HG03196 (cell line): ENCODE measurements around the gene ACYP2.

Experiments used
- ATAC-seq: cut with Tn5 transposase; IDR thresholded peaks from one replicate; pipeline ENCODE4 v1.9.1; 2021; ENCODE audit not compliant: unreplicated experiment

ACYP2 gene

DNA sequence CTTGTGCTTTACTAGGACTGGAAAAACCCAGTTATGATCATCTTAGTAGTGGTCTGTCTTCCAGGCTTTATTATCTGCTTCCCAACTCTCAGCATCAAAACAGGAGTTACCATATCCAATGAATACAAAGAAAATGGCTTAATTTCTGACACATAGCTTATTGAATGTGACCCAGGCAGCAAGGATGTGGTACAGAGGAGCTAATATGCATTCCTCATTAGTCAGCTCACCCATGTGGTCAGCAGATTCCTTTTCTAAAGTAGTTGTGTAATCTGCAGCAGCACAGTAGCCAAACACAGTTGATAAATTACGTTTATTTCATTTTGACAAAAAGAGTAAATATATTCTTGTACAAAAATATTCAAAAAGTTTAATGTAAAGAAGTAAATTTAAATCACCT lies 97.0 kb downstream of the ACYP2 start:
- ATAC-seq, result no peak

DNA sequence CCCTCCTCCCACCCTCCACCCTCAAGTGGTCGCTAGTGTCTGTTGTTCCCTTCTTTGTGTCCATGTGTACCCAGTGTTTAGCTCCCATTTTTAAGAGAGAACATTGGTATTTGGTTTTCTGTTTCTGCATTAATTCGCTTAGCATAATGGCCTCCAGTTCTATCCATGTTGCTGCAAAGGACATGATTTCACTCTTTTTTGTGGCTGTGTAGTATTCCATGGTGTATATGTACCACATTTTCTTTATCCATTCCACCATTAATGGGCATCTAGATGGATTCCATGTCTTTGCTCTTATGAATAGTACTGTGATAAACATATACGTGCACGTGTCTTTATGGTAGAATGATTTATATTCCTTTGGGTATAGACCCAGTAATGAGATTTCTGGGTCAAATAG lies 97.7 kb downstream of the ACYP2 start:
- no peak for ATAC-seq

DNA sequence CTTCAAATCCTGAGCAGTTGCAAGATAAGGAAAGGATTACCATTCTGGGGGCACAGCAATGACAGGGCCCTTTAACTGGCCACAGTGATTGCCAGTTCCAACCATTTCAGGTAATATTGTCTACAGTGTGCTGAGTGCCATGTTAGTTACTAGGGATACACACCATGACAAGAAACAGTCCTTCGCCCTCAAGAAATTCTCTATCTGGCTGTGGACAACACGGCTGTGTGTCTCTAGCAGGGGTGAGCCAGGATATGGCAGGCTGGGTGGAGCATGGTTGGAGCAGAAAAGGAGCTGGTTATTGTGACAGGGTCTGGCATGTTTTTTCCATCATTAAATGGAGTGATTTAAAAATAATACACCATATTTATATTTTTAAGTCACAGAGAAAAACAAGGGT lies 109.6 kb downstream of the ACYP2 start:
- ATAC-seq, result no peak

DNA sequence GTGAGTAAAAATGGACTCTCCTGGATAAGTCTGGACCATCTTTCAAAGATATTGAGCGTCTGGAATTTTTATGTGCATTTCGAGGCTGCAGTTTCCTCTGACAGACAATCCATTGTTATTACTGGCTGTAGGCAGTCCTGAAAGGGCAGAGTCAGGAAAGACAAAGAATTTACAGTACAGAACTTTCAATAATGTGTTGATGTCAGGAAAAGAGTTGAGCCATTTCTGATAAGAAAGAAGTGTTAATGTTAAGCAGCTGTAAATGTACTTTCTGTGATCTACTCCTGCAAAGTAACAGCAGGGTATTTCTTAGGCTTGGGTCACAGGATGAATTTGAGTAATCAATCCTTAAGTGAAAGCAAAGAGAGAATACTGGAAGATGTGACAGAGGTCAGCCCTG lies 110.8 kb downstream of the ACYP2 start:
- ATAC-seq, result no peak

DNA sequence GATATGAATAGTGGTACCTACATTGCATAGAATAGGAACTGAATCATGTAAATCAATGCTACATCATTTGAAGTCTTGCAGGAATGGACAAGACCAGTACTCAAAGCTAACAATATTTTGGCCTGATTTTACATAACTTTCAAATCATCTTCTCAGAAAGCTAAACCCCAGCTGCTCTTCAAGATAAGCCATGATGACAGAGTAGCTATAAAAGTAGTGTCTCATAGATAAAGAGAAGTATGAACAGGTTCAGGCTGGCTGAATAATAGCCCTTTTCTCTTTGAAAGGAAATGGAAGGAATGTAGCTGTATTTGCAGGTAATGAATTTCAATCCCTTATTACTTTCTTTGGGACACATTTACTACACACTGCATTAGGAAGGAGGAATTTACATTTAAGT lies 112.4 kb downstream of the ACYP2 start:
- no peak for ATAC-seq

DNA sequence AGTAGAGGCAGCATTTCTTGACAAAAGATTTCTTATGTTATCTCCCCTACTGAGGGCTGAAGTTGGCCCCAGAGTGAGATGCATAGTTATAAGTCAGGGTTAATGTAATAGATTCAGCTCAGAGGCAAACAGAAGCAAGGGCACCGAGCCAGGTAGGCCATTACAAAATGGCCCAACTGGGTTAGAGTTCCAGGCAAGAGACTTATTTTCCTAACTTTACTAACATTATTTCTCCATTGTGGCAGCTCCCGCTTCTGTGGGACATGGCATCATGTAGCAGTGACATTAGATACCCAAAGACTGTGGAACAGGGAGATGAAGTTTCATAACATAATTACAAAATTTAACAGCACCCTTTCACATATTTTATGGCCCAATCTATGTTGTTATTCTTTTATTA lies 113.5 kb downstream of the ACYP2 start:
- ATAC-seq, result no peak

DNA sequence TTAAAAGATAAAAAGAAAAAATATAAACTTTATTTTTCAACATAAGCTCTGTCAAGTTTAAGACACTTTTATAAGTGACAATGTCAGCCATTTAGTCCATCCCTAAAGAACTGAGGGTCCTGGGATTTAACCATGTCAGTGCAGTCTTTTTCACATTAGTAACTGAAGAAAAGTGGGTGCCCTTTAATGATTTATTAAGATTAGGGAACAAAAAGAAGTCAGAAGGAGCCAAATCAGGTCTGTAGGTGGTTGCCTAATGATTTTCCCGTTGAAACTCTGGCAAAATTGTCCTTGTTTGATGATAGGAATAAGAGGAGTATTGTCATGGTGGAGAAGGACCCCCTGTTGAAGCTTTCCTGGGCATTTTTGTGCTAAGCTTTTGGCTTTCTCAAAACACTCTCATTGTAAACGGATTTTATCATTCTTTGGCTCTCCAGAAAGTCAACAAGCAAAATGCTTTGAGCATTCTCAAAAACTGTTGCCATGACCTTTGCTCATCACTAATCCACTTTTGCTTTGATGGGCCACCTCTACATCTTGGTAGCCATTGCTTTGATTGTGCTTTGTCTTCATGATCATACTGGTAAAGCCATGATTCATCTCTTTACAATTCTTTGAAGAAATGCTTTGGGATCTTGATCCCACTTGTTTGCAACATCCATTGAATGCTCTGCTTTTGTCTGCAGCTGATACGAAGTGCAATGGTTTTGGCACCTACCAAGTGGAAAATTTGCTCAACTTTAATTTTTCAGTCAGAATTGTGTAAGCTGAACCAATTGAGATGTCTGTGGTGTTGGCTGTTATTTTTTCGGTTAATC lies 118.6 kb downstream of the ACYP2 start:
- no peak for ATAC-seq

DNA sequence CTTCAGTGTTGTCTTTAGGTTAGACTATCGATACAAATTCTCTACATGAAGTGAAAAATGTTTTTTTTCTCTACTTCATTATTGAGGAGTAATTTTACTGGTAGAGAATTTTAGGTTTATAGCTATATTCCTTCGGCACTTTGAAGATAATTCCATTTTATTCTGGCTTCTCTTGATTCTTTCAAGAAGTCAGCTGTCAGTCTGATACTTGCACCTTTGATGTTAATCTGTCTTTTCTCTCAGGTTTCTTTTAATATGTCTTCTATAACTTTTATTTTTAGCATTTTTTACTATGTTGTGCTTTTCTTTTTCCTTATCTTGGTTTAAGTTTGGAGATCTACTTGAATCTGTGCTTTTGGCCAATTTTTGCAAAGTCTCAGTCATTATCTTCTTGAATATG lies 122.0 kb downstream of the ACYP2 start:
- ATAC-seq, result no peak

DNA sequence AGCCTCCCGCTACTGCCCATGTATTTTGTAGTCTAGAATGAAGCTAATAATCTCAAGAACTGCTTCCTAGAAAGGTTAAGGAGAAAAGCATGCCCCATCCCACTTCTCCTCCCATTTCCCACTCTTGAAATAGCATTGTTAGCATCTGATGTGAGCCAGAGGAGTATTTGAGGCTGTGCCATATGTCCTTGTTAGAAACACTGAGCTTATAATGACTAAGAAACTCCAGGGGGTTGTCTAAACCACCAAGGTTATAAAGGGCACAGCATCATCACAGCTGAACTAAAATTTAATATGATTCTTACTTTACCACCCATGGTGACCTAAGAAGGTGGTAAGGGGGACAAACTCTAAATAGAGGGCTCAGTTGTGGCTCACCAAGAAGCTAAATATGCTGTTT lies 124.0 kb downstream of the ACYP2 start:
- no peak for ATAC-seq

DNA sequence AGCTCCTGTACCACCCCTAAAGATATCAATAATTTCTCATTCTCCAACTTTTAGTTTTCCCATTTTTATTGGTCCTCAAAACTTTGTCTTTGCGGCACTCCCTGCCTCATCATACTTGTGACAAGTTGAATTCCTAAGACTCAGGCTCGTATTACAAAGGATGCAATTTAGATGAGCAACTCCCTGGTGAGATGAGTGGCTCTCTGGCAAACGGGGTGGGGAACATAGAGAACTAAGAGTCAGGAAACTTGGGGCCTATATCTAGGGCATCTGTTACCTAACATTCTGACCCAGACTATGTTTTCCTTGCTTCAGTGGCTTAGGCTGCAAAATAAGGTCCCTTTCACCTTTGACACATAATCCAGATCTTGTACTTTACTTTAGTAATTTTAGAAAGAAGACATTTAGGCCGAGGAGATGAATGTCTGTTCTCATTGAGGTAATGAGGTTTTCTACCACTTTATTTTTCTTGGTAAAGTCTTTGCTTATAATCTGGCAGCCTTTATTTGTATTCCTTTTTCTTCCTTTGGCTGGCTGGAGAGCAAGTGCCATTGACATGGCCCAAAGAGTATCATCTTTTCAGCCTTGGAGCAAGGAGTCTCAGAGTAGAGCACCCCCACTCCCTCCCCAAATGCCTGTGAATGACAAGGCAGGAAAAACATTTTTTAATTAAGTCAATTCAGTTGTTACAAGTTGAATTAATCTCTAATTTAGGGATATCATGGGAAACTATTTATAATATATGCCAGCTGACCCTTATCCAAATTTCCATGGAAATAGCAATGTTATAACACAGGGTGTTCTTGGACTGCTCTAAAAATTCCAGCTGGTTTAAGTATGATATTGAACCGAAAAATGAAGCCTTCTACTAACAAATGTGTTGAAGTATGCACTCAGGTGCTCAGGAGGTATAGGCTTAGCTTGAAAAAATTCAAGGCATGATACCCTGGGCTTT lies 125.4 kb downstream of the ACYP2 start:
- no peak for ATAC-seq

DNA sequence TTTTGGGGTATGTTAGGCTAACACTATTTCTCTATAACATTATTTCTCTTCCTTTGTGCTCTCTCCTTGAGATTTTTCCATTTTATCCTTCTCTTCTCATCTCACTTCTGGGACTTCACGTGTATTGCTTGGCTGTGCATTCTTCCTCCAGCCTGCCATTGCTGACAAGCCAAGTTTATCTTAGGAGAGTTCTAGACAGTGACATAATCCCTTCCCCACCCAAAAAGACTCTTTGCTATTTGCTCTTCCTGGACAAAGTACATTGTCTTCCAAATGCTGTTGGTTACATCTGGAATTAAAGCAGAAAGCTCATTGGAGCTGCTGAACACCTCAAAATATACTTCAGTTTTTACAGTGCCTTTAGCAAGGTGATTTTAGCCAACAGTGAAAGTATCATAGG lies 131.7 kb downstream of the ACYP2 start:
- no peak for ATAC-seq

DNA sequence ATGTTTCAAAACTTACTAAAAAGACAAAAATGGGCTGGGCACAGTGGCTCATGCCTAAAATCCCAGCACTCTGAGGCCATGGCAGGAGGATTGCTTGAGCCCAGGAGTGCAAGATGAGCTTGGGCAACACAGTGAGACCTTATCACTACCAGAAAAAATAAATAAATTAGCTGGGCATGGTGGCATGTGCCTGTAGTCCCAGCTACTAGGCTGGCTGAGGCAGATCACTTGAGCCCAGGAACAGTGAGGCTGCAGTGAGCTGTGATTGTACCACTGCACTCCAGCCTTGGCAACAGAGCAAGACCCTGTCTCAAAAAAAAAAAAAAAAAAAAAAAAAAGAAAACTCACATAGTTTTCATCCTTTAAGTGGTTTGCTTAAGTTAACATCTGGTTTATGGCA lies 134.2 kb downstream of the ACYP2 start:
- no peak for ATAC-seq

DNA sequence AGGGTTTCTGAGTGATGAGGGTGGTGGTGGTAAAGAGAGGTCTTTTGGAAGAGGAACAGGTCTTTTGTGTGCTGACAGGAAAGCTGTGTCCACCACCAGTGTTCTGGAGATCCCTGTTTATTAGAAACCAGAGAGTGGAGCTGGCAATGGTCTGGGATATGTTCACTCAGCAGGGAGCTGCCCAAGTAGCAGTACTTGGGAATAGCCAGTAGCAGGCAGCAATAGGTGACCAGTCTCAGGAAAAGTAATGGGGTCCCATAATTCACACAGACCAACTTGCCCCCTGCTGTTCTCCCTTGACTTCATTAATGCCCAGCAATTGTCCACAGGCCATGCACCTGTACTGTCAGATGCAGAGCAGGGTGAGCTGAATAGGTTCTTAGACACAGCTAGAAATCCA lies 138.8 kb downstream of the ACYP2 start:
- no peak for ATAC-seq

DNA sequence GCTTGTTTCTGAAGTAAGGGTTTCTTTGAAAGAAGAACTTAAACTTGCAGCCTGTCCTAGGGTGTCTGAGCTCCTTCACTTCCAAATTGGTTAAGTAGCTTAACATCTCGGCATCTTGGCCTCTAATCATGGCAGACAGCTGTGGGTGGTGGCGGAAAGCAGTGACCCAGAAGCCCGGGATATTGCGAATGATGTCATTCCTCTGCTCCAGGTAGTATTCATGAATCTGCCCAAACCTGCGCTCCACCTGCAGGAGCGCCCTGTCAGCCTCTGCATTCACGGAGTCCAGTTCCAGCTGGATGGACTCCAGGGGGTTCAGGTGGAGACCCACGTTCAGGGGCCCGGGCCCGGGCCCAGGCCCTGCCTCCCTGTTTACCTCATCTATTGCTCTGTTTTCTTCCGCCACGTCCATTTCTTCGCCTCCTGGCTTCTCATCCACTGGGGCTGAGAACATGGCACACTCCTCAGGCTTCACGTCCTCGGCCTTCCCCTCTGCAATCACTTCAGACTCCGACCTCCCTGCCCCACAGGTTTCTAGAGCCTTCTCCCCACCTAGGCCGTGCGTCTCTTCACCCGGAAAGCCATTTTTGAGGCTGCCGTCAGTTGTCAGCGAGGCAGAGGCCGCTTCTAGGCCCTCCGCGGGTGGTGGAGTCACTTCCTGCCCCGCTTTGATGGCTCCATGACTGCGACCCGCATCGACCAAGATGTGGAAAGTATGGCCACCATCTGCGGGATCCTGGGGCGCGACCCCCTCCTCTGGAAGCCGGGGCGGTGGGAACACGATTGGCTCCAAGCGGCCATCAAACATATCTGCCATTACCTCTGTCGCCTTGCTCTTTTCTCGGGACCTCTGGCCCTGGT lies 140.0 kb downstream of the ACYP2 start:
- no peak for ATAC-seq

DNA sequence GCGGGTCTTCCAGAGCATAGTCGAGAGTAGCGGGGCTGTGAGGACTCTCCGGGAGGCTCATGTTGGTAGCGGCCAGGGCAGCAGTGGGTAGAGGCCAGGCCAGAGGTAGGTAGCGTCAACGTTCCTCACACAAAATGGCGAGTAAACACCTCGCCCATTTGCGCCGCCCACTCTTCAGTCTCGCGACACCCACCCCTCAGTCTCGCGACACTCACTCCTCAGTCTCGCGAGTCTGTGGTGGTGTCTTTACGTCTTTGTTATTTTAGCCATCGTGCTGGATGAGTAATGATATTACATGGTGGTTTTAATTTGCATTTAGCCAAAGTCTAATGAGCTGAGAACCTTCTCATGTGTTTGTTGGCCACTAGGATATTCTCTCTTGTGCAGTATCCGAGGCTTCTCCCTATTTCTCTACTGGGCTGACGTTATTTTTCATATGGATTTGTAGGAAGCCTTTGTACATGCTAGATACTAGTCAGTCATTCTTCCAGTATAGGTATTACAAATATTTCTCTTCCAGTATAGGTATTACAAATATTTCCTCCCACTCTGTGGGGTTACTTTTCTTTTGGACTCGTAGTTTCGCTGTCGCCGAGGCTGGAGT lies 140.8 kb downstream of the ACYP2 start, which contains the start of gene TSPYL6:
Gene TSPYL6 (minus strand): TSS at position 139 of the 604 bp plus-strand sequence. CDS start 78 bp downstream, at position 61.
- no peak for ATAC-seq

DNA sequence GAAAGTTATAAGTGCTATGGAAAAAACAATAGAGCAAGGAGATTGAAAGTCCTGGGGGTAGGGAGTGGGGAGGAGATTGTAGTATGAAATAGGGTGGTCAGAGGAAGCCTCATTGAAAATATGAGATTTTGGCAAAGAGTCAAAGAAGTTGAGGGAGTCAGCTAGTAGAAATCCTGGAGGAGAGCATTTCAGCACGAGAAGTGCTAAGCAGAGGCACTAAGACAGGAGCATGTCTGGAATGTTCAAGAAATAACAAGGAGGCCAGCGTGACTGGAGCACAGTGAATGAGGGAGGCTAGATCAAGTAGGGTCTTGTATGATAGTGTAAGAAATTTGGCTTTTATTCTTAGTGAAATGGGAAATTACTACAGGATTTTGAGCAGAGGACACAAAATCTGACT lies 142.8 kb downstream of the ACYP2 start:
- ATAC-seq, result no peak

DNA sequence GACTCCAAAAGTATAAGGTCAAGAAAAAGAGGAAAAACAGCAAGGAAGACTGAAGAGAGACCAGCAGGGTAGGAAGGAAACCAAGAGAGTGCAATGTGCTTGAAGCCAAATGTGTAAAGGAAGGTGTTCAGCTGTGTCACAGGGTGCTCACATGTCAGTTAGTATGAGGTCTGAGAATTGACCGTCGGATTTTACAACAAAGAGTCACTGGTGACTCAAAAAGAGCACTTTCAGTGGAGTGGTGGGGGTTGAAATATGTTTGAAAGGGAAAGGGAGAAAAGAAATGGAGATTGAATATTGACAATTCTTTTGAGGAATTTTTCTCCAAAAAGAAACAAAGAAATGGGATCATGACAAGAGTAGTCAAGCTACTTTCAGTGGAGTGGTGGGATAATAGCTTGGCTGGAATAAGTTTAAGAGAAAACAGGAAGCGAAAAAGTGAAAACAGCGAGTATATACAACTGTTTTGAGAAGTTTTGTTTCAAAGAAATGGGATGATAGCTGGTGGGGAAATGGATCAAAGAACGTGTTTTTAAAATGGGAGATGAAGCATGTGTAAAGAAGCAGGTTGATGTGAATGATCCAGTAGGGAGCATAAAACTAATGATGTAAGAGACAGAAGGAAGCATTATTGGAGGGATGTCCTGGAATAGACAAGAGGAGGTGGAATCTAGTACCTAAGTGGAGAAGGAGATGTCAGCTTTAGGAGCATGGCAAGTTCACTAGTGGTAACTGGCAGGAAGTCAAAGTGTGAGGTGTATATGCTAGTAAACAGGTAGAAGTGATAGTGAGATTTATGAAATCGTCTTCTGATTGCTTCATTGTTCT lies 144.2 kb downstream of the ACYP2 start:
- peak; percentile 71 for ATAC-seq

DNA sequence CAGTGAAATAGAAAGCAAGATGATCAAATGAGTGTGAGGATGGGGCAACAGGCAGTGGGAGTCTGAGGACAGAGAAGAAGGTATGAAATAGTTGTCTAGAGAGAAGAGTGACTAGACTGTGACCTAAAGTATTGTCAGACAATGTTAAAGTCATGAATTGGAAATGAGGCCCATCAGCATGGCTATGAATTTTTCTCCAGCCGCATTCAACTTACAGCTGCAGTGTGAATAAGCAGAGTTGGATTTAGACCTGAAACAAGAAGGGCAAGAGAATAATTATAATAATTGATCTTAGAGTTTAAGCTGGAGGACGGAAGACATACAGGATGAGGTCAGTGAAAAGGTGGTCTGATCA lies 144.8 kb downstream of the ACYP2 start:
- no peak for ATAC-seq

DNA sequence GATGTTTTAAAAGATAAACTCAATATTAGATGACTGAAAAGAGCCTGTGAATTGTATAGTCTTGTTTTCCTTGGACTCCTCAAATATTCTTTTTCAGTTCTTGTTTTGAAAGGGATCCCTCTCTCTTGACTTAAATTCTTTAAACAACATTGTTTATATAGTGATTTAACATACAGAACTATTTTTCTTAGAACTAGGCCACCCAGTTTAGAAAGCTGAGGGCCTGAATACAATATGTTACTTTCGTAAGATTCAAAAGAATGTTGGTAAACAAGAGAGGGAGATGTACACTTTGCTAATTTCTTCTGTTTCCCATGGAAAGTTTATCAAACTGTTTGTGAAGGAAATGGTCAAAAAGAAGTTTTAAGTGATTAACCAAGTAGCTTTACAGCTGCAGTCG lies 146.1 kb downstream of the ACYP2 start:
- no peak for ATAC-seq
